ENCODE results near the gene DKC1.

DKC1 gene

DNA sequence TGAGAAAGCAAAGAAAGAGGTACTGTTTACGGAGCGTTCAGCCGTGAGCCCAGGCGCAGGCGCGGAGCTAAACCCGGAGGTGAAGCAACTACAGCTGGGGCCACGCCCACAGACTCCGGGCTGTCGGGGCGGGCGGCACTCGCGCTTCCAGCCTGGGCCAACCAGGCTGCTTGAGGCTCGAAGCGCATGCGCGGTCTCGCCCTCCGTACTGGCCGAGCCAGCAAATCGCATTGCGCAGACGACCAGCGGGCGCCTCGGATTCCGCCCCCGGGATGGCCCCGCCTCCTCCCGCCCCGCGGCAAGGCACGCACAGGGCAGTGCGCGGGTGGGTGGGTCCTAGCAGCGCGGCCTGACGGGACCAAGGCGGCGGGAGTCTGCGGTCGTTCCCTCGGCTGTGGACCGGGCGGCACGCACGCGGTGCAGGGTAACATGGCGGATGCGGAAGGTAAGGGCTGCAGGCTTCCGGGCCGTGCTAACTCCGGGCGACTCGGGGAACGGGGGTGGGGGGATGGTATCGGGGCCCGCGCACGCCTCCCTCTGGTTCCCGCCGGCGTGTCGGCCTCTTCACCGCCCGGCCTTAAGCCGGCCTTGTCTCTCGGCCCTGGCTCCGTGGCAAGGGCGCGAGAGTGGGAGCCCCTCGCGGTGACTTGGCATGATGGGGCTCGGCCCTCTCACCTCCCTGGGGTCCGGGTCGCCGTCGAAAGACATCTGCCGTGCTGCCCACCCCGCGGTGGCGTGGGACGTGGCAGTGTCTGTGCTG lies at the start of gene DKC1:
Gene DKC1 (plus strand): TSS at position 328 of the 760 bp plus-strand sequence. CDS start 102 bp downstream, at position 430.
- DNase-seq, result peak; percentile 69 to 89

DNA sequence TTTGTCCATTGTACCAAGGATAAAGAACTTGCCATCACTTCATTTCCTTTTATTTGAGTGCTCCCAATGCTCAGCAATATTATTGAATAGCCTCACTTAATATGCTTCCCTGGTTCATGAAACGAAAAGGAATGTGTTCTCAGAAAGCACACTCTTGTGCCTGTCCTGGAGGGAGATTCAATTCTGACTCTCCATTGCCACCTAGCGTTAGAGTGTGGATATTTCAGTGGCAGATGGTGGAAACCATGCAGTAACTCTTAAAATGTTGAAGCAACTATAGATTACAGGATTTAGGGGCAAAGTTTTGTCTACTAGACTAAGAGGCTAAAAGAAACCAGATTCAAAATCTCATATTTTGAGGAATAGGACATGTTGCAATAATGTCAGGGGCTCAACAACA lies 47.7 kb upstream of the DKC1 start:
- DNase-seq, result peak in 1 of 2 donors; percentile 42

DNA sequence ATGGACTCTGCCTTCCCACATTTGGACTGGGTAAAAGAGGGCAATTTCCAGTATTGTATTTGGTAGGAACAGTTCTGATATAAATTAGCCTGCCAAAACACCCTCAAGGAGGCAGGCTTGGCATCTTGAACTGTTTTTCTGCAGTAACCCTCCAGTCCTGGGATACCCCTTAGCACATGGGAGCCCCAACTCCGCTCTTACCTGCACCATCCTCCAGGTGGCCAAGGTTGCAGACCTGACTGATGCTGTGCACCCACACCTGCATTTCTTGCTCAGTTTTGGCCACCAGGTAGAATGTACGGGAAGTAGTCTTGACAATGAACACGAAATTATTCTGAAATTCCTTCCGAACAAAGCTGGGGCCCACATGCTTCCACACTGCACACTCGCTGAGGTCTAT lies 46.8 kb upstream of the DKC1 start:
- no peak for DNase-seq

DNA sequence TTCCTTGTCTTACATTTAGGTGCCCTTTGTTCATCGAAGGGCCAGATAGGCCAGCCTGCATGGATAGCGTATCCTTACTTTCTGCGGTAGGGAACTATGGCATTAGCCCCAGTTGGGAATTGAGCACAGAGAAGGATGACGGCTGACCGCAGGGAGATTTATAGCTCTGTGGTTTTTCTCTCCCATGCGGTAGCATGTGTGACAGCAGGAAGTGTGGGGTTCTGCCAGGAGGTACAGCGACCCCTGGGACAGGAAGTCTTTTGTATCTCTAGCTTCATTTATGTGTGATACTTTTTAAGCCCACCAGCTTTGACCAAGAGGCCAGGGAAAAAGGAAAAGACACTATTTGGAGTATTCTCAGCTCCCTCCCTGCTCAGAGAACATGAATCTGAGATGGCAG lies 44.8 kb upstream of the DKC1 start:
- peak in 1 of 2 donors; percentile 38 for DNase-seq

DNA sequence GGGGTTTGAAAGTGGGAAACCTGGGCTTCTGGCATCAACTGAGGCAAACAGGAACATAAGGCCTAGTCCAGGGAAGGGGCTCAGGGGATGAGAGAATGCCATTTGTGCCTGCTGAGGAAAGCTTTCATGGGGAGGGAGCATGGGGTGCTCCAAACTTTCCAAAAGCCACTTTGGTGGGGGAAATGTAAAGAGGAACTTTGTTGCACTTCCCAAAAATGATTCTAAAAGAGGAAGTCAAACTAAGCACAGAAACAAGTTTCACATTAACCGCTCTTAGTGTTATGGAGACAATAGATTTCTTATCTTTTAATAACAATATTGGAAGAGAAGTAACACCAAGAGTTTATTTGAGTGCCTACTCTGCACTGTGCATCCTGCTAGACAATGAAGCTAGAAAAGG lies 44.0 kb upstream of the DKC1 start:
- DNase-seq, result peak in 1 of 2 donors; percentile 32

DNA sequence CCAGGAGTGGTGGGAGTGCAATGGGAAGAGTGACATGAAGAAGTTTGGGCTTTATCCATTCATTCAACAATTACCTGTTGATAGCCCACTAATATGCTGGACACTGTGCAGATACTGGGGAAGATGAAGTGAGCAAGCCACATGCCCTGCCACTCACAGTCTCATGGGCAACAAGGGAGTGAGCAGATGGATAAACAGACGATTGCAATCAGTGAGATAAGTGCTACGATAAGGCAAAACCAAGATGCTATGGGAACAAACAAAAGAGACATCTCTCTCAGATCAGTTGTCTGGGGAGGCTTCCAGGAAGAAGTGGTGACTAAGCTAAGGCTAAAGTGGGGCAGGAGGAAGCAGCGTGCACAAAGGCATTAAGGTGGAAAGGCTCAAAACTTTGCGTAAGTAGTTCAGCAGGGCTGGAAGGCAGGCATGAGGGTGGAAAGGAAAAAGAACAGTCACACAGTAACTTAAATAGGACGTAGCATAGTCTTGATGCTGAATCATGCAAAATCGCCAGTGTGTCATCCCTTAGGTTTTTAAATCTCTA lies 43.5 kb upstream of the DKC1 start:
- peak in 1 of 2 donors; percentile 89 for DNase-seq

DNA sequence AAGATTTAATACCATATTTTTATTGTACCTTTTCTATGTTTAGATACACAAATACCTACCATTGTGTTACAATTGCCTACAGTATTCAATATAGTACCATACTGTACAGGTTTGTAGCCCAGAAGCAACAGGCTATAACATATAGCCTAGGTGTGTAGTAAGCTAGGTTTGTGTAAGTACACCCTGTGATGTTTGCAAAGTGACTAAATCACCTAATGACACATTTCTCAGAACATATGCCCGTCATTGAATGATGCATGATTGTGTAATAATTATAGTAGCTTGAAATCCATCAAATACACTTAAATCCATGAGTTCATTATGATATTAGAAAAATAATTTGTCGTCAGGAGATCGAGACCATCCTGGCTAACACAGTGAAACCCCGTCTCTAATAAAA lies 42.6 kb upstream of the DKC1 start:
- no peak for DNase-seq

DNA sequence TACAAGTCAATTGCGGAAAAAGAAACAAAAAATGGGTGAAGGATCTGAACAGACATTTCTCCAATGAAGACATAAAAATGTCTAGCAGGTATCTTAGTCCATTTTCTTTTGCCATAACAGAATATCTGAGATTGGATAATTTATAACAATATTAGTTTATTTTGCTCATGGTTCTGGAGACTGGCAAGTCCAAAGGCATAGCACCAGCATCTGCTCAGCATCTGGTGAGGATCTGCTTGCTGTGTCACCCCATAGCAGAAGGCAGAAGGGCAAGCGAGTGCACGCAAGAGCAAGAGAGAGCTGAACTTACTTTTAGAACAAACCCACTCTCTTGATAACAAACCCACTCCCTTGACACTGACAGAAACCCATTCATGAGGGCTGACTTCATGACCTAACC lies 41.5 kb upstream of the DKC1 start:
- no peak for DNase-seq

DNA sequence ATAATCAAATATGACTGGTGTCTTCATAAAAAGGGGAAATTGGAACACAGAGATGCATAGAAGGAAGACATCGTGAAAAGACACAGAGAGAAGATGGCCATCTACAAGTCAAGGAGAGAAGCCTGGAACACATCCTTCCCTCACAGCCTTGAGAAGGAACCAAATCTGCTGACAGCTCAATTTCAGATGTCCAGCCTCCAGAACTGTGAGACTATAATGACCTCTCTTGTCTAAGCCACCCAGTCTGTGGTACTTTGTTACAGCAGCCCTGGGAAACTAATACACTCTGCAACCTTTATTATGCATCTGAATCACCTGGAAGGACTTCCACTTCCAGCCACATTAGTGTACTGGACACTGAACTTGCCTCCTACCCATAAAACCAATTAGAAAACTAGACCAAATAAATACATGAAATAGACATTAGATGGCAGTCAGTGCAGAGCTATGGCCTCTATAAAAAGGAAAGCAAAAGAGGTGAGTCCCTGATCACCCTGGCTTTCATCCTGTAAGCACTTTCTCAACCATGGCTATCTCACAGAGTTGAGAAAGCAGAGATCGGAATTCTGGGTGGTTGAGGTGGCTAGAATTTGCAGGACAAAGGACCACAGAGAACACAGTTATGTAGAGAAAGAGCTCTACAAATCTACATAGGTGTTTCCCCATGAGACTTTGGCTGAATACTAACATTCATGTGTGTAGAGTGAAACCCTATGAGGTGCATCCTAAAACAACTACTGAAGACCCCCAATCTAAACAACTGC lies 37.5 kb upstream of the DKC1 start:
- DNase-seq, result no peak

DNA sequence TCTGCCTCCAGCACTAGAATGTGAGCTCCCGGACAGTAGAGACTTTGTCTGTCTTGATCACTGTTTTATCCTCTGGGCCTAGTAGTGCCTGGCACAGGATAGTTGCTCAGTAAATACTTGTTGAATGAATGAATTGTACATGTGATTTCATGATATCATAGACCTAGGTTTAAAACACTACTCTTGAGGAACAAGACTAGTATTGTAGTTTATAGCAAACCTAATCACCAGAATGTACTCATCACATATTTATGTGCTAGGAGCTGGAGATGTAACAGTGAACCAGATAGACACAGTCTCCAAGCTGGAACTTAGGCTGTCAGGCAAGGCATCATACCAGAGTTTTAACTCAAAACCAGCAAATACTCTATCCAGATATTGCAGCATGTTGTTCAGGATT lies 35.2 kb upstream of the DKC1 start:
- no peak for DNase-seq

DNA sequence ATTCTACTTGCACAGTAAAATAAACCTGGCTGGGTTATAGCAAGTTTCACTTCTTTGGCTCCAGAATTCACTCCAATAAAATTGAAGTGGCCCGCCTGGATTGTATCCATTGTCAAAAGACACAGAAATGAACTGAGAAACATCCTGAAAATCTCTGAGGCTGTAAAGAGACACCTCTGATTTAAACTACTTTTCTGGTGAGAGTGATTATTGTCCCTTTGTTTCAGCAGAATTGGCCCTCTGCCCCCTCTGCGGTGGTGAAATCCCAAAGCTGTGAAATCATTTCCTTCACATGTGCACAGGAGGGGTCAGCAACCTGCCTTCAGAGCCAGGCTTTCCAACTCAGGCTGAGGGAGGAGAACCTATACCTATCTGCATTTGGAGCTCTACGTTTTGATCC lies 34.8 kb upstream of the DKC1 start:
- DNase-seq, result no peak

DNA sequence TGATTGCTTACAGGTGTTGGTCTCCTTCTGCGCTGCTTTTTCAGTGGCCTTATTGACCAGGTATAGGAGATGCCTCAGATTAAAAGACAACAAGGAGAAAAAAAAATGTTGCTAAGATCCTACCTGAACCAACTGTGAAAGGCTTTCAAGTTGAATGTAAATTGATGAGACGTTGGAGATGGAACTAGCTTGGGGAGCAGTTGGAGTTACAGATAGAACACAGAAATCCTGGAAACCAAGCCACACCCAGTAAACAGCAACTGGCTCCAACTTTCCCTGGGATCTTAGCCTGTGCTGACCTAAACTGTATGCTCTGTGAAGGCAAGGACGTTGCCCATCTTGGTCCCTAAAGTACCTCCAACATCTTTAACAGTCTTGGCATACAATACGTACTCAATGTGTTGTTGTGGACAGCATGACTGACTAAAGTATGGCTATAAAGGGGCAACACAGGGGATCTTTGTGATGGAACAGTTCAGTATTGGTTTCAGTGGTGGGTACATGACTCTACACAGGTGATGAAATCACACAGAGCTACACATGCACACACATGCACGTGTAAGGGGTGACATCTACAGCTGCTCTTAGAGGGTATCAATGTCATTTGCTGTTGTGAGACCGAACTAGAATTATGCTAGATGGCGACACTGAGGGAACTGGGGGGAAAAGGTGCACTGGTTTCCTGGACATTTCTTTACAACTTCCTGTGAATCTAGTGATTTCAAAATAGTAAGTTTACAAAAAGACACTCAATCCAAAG lies 34.1 kb upstream of the DKC1 start:
- DNase-seq, result no peak

DNA sequence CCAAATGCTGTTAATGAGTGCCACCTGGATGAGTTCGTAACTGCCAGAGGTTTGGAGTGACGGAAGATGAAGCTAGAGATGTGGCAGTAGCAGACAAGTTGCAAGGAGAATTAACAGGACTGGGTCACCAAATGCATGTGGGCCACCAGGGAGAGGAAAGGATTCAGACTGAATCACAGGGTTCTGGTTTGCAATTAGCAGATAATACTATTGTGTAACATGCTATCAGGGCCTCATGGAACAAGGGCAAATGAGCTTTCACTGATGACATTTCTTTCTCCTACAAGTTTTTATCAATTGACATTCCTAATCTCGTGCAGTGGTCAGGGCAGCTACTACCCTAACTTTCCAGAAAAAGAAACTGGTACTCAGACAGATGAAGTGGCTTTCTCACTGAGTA lies 33.2 kb upstream of the DKC1 start:
- no peak for DNase-seq

DNA sequence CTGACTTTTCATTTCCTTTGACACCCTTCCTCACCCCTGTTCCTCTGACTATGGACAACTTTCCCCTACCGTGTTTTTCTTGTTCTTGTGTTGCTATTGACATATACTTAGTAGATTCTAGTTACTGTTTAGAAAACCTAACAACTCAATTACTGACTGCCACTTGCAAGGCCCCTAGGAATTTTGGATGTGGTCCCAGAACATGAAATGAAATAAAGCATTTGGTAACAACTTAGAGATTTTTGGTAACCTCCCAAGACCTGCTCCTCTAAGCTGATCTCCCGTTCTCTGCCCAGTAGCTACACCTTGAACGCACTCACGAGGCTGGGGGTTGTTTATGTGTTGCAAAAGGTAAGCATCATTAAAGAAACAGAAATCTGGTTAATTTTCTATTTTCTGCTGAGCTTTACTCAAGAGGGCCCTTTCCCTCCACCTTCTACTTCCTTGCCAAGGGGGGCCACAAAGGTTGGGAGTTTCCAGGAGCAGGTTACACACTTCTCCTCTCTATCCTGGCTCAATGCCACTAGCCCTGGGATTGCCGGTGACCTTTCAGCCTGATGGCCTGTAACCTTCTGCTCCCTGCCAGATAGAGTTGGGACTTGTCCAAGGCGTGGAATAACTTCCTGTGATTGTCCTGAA lies 32.3 kb upstream of the DKC1 start:
- no peak for DNase-seq

DNA sequence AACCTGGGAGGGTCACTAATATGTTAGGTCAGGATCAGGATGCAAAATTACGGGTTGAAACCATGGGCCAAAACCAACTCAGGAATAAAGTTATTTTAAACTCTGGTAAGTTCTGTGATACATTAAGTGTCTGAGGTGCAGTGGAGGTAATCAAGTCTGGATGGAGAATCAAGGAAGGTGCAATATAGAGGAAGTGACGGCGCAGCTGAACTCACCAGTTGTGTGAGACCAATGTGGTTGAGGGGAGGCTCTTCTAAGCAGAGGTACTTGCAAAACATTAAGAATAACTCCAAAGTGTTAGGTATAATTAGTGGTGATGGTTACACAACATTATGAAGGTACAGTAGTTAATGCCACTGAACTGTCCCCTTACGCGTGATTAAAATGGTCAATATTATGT lies 31.5 kb upstream of the DKC1 start:
- no peak for DNase-seq

DNA sequence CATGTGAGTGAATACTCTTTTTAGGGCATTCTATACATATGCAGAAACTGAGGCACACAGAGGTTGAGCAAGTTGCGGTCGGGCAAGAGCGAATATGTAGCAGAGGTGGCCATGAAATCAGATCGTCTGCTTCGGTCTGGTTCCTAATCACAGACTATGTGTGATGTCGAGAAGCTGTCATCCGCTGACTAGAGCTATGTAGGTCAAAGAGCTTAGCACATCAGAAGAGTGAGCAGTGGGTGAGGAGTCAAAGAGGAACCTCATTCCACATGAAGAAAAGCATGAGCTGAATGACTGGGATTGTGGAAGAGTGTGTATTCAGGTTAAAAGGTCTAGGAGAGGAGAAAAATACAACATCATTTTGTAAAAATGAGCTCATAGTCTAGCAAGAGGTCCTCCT lies 30.8 kb upstream of the DKC1 start:
- no peak for DNase-seq

DNA sequence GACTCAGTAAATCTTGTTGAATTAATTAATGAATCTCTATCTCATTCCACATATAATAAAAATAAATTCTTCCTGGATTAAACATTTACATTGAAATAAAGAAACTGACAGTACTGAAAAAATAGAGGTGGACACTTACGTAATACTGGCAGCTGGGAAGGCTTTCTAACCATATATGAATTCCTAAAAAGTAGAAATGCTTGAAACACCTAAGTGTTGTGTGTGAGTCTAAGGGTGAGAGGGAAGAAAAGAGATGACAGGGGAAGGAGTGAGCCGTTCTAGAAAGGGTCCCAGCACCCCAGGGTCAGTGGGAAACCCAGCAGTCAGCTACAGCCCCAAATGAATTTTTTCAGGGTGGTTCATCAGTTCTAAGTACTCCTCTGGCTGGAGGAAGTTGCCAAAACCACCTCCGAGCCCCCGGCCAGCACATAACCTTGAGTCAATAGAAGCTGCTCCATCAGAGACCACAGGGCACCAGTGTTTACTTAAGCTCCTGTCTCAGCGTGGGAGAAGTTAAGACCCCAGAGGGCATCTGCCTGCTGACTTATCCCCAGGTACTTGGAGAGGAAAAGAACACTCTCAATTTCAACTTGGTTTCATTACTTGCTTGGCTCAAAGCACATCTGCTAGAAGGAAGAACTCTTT lies 30.1 kb upstream of the DKC1 start:
- DNase-seq, result no peak

DNA sequence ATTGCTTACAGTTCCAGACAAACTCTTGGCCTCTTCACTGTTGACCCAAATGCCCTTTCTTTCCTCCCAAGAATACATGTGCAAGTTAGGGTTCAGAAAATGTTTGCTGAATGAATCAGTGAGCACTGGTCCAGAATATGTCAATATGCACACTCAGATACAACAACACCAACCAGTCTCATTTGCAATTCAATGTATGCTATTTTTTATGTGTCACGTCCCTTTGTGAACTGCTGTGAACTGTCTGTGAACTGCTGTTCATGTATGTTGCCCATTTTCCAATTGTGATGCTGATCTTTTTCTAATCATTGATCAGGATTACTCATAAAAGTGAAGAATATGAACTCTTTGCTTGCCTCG lies 29.6 kb upstream of the DKC1 start:
- DNase-seq, result no peak

DNA sequence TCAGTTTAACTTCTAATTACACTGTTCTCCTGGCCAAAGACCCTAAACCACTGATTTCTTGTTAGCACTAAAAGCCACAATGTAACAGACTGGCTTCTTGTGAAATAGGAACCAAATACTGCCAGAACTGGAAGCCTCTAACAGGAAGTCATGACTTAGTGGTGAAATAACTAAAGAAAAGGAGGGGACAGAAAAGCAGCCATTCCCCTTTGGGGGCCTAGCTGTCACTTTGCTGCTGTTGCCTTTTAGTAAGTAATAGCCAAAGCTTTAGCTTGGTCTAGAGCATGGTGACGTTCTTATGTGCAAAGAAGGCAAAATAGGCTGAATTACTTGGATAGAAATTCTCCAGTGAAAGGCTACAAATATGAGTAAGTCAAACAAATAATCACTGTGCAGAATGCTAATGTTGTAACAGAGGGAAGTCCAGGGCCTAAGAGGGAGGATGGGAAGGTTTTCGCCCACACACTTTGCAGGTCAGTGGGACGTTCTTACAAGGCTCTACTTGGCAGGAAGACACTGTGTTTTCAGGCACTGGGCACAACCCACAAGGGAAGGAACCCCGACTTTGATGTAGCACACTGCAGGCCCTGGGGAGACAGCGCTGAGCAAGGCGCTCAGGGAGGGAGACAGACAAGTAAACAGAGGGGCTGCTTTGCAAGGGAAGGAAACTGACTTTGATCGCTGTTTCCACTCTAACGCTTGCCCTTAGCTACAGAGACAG lies 28.4 kb upstream of the DKC1 start:
- DNase-seq, result peak; percentile 19 to 75

DNA sequence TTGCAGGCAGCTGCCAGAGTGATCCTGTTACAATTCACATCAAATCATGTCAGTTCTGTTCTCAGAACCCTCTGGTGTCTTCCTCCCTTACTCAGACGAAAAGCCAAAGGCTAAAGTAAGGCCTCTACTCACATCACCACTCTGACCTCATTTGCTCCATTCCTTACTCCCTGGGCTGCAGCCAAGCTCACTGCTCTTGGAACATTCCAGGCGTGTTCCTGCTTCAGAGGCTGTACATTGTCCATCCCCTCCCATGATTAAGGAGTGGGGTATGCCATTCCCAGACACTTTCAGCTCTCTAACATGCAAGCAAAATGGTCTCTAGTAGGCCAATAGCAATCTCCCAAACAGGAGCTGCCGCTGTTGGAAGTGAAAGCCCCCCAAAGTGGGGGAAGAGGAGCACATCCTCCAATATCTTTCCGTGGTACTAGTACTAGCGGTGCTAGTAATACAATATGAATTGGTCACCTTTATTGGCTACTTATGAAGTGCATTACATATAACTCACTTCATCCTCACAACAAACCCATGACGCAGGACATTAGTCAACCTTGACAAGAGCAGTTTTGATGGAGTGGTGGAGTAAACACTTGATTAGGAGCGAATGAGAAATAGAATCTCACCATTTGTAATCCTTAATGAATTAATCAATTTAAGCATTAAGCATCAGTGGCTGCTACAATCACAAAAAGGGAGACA lies 26.8 kb upstream of the DKC1 start:
- DNase-seq, result no peak

DNA sequence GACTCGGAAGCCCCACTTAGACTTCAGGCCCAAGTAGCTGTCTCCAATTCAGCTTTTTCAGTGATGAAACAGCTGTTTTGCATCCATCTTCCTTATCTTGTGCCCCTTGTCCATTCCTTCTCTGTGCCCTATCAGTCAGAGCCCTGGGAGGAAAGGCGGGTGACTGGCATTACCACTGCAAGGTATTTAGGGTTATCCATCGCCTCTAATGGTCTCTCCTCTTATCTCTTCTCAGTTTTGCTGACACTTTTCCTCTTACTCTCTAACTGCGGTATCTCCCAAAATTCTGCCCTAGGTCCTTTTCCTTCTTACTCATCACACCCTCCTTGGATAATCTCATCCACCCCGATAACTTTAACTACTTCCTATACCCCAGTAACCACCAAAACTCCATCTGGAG lies 25.5 kb upstream of the DKC1 start:
- no peak for DNase-seq

Measured in bone marrow (tissue), 2 donors.